Measurements from ENCODE around the gene EXTL1. TPM values are rescaled to one million over a fixed set of nuclear protein-coding genes. Genes with fewer than 3 reads are reported as not detected.

Gene EXTL1
- total RNA-seq, 1 experiment from 2014 or later = 0.15 TPM

GRCh38 chr1:25989440-25990234 lies 31.9 kb upstream of the EXTL1 start:
- CTCF ChIA-PET = interaction anchor here (2.8 kb wide), 1 partner anchor 8 kb away, joined by 7 read pairs; the partner anchor contains the start of gene PAFAH2
- DNase-seq (ENCODE audit: low read depth, low spot score) (no peak), ATAC-seq (no peak)
- no peak overlapping the region for H2AFZ ChIP-seq (ENCODE audit: low read depth, low read length, poor library complexity, severe bottlenecking)
- H3K79me2 ChIP-seq (ENCODE audit: insufficient read depth, low read length) = no peaks in the 10 kb centered on the region
- peaks cover 0 to 12% of the 10 kb centered on the region in 2 experiments; a peak in 2 of 4 replicates for H3K4me1 ChIP-seq (ENCODE audit: control insufficient read depth in 1 of 2, insufficient read depth in 2 of 2, low read length in 2 of 2)
- no peak overlapping the region for H3K9ac ChIP-seq (ENCODE audit: low read length)
- H3K36me3 ChIP-seq (ENCODE audit: control insufficient read depth in 1 of 2, insufficient read depth in 2 of 2, low read length in 2 of 2) = peaks cover 2 to 4% of the 10 kb centered on the region in 2 experiments; a peak in 1 of 4 replicates
- no peaks in the 10 kb centered on the region for H3K9me3 ChIP-seq (ENCODE audit: control insufficient read depth in 1 of 2, insufficient read depth in 1 of 2, low read depth in 1 of 2, low read length in 2 of 2)
- no peak overlapping the region for H3K27ac ChIP-seq (ENCODE audit: low read depth, low read length)
- H3K9me2 ChIP-seq (ENCODE audit: insufficient read depth) = no peaks in the 10 kb centered on the region
- intact Hi-C loops (cut with micrococcal nuclease) = loop anchor here (10.0 kb wide), 1 partner anchor 445 kb away; the partner anchor contains the start of gene LDLRAP1
- BruUV-seq (replicated peaks) = no TSS peak
- no peak for TF ChIP-seq ELF1 (IDR thresholded peaks at IDR 0.05; ENCODE audit: borderline replicate concordance, low read depth)
- TF ChIP-seq EGR1 (IDR thresholded peaks at IDR 0.05; ENCODE audit: low read depth) = no peak
- TF ChIP-seq CTCF (IDR thresholded peaks at IDR 0.05 in 2 of 3, conservative IDR thresholded peaks at IDR 0.05 in 1 of 3; ENCODE audit: borderline replicate concordance in 1 of 3, insufficient read depth in 1 of 3, low read depth in 2 of 3, low read length in 2 of 3) = no peak
- no peak for TF ChIP-seq POLR2A (IDR thresholded peaks at IDR 0.05; ENCODE audit: borderline replicate concordance, extremely low read depth, insufficient read depth, insufficient read length)
- no peak for TF ChIP-seq CEBPB (IDR thresholded peaks at IDR 0.05; ENCODE audit: low read depth)
- TF ChIP-seq EZH2 (IDR thresholded peaks at IDR 0.05) = no peak
- no peak for TF ChIP-seq SIN3A (IDR thresholded peaks at IDR 0.05; ENCODE audit: low read depth)
- no peak for TF ChIP-seq FOSL1 (IDR thresholded peaks at IDR 0.05; ENCODE audit: low read depth)
- TF ChIP-seq MAX (IDR thresholded peaks at IDR 0.05) = no peak
- TF ChIP-seq SP1 (IDR thresholded peaks at IDR 0.05; ENCODE audit: low read depth) = no peak
- no peak for TF ChIP-seq ZFX (IDR thresholded peaks at IDR 0.05)
- TF ChIP-seq JUND (IDR thresholded peaks at IDR 0.05) = no peak
- no peak for TF ChIP-seq YY1 (IDR thresholded peaks at IDR 0.05; ENCODE audit: extremely low read depth, insufficient replicate concordance, low read depth, low read length)
- TF ChIP-seq CBX3 (IDR thresholded peaks at IDR 0.05; ENCODE audit: low read depth) = no peak
- TF ChIP-seq ZNF274 (IDR thresholded peaks at IDR 0.05; ENCODE audit: low read depth, low read length) = no peak
- no peak for TF ChIP-seq ATF3 (IDR thresholded peaks at IDR 0.05)
- TF ChIP-seq POLR2AphosphoS5 (IDR thresholded peaks at IDR 0.05; ENCODE audit: low read depth, low read length) = no peak
- no peak overlapping the region for H3K4me3 ChIP-seq (replicated peaks in 1 of 2; ENCODE audit: low read depth in 1 of 2, low read length in 2 of 2)
- no peaks in the 10 kb centered on the region for H4K20me1 ChIP-seq (ENCODE audit: insufficient read depth)
- H3K27me3 ChIP-seq (ENCODE audit: insufficient read depth, low read length) = no peaks in the 10 kb centered on the region
- POLR2A ChIA-PET = no interaction called here
- H3K4me2 ChIP-seq (ENCODE audit: low read length) = no peak overlapping the region
- RAD21 ChIA-PET (ENCODE audit: low non-redundant PET in 1 of 2, low total read pairs in 2 of 2, uncharacterized antibody in 2 of 2, unreplicated experiment in 2 of 2) = no interaction called here
